Kidney capillary endothelial cell (primary cell): Measurements from ENCODE around the gene SERPINH1.
"Not testable (repeated sequence)": the region's sequence is repeated elsewhere in the genome, so short reads cannot be mapped to it uniquely, and the experiment has no call there.

Experiments
- DNase-seq: peaks from one replicate; pipeline ENCODE4 v3.0.0-alpha.2; 2018; ENCODE audit warnings: low spot score

The SERPINH1 gene

GRCh38 chr11:75574698-75575602, 12.9 kb downstream of the SERPINH1 start:
- no peak for DNase-seq

DNA sequence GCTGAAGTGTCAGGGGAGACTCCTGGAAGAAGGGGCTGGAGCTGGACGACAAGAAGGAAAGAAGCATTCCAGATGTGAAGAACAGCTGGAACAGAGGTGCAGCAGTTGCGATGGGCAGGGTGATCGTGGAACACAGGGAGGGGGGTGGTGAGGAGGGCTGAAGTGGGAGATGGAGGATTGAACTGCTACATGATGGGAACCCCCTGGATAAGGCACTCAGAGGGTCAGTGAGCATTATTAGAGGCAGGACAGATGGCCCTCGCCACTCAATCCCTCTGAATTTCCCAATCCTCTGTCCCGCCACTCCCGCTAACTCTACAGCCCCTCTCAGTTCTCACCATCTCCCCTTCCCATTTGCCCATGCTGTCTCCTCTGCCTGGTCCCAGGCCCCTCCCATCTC, 14.0 kb downstream of the SERPINH1 start:
- DNase-seq, result no peak

GRCh38 chr11:75576499-75576918, 14.5 kb downstream of the SERPINH1 start:
- no peak for DNase-seq

DNA sequence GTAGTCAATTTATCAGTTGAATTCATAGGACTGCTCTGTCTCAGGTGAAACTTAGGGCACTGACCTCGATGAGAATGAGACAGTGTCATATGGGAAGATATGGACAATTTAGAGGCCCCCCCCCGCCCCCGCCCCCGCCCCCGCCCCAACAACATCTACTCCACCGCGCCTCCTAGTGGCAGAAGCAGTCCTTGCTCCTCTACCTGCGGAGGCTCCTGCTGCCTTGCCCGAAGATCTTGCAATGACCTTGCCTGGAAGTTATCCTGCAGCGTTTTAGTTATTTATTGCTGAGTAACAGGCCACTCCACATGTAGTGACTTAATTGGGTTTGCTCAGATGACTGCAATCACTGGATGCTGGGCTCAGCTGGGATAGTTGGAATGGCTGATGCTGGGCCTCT, 15.2 kb downstream of the SERPINH1 start:
- DNase-seq, result no peak

DNA sequence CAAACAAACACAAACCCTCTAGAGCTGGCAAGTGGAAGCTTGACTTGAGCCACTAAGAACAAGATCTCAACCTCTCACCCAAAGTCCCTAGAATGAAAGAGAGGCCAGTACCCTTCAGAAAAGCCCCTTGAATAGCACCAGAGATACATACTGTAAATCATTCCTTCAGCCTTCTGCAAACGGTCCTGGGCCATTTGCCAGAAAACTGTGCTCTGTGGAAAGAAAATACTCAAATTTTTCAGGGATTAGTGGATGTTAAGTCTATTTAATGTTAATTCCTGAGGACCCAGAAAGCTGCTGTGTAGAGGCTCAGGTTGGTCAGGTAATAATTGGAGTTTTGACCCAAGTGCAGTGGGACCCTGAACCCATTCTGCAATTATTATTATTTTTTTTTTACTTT, 16.9 kb downstream of the SERPINH1 start:
- DNase-seq, result no peak

GRCh38 chr11:75579841-75580240, 17.8 kb downstream of the SERPINH1 start:
- DNase-seq, result no peak

- peak; percentile 79 for DNase-seq
Observed at GRCh38 chr11:75582506-75582894, 20.4 kb downstream of the SERPINH1 start.

- peak; percentile 71 for DNase-seq
Observed at GRCh38 chr11:75582895-75583717, 21.1 kb downstream of the SERPINH1 start.

GRCh38 chr11:75583718-75584658, 21.9 kb downstream of the SERPINH1 start:
- DNase-seq, result no peak

GRCh38 chr11:75584659-75585292, 22.7 kb downstream of the SERPINH1 start:
- not testable (repeated sequence) for DNase-seq

DNA sequence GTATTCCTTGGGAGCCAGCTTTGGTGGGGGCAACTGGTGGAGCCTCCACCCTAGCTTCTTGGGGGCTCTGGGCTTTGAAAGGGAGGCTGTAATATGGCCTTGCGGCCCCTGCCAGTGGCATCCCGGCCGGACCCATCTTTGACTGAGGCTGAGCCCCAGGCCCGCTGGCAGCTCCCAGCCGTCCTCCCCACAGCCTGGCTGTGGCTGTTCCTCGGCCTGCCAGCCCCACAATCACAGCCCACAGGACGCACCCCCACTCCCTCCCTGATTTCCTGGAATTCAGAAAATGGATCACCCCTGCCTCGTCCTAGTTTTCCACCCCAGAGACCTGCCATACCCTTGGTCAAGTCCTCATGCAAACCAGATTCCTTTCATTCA, 23.2 kb downstream of the SERPINH1 start:
- DNase-seq, result no peak

DNA sequence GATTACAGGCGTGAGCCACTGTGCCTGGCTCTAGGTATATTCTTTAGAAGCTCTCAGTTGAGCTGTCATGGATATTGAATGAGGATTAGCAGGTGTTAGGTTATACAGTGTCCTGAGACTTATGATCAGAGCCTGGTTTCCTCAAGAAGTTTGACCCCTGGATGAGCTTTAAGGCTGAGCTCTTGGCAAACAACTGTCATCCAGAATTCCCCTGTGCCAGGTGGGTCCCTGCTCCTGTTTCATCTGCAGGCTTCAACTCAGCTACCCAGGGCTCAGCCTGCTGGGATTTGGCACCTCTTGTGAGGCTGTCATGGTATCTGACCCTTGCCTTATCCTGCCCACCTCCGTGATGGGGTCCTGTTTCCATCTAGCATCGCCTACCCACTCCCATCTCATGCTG, 24.3 kb downstream of the SERPINH1 start:
- no peak for DNase-seq

GRCh38 chr11:75588051-75588481, 26.0 kb downstream of the SERPINH1 start:
- DNase-seq, result no peak

DNA sequence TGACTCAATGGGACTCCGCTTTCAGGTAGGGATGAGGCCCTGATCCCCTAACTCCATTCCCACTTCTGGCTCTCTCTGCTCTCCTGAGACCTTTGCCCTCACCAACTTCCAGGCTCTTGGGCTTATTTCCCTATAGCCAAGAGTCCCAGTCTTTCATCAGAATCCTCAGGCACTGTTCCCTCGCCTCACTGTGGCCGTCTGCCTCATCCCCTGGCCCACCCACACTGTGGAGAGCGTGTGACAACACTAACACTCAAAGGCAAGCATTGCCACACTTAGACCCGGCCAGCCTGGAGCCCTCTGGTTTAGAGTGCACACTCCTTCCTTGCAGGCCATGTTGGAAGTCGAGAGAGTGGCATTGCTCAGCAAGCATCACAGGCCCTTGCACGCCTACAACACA, 27.0 kb downstream of the SERPINH1 start:
- DNase-seq, result no peak

- no peak for DNase-seq
Observed at GRCh38 chr11:75589933-75590332, 27.9 kb downstream of the SERPINH1 start.

GRCh38 chr11:75591371-75591770, 29.3 kb downstream of the SERPINH1 start:
- DNase-seq, result no peak

DNA sequence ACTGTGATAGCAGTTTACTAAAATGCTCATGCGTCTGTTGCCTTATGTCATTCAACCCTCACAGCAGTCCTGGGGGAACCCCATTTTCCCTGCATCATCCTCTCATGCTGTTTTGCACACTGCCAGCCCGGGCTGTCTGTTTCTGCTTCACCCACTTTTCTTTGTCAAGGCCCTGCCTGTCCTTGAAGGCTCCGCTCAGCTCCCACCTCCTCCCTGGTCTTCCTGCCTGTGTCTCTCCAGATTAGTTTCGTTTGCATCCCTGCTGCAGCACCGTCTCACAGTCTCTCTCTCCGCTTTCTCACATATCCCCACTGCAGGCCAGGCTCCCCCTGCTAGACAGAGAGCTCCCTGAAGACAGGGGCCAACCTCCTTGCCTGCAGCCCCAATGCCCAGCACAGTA, 29.9 kb downstream of the SERPINH1 start:
- DNase-seq, result no peak

DNA sequence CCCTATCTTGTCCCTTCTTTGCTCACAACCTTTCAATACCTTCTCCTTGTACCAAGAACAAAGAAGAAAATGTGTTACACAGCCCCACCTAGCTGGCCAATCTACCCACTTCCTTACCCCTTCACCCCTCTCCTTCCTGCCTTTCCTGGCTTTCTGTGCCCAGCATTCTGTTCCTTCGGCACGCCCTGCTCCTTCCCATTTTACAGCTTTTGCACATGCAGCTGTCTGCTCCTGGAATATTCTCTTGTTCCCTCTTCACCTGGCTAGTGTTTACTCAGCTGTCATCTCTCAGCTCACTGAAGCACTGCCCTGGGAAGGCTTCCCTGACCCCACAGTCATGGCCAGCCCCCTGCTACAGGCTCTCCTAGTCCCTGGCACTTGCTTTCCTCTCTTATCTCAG, 30.7 kb downstream of the SERPINH1 start:
- no peak for DNase-seq

DNA sequence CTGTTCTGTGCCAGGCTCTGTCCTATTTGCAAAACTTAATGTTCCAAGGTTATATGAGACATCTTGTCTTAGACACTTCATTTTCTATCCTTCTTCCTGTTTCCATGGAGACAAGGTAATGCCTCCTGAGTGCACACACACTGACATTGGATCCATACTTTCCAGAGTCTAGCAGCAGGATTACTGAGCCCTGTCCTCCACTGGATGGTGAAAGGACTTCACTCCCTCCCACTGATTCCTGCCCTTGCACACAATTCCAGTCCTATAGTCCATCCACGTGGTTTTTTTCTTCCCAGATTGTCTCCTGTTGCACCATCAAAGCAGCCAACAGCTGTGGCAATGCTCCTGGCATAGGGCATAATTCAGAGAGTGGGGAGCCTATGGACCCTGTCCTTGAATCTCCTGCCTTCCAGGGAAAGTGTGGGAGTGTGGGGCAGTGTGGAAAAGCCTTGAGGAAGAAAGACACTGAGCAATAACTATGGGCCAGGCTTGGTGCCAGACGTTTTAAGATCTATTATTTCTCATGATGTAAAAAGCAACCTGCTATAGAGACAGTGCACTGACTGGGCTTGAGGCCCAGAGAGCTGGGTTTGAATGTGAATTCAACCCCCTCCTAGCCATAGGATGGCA, 31.3 kb downstream of the SERPINH1 start:
- DNase-seq, result no peak

GRCh38 chr11:75594211-75594610, 32.2 kb downstream of the SERPINH1 start:
- no peak for DNase-seq

- DNase-seq, result no peak
Observed at GRCh38 chr11:75595429-75595828, 33.4 kb downstream of the SERPINH1 start.
